NOMO-1 treated with DMSO at 0.1 percent for 48 hours (cell line): ENCODE results near the gene DDX10.
"Not testable (repeated sequence)": the region's sequence is repeated elsewhere in the genome, so short reads cannot be mapped to it uniquely, and the experiment has no call there.

Source experiments
- DNase-seq: peaks from one replicate; lab custom pipeline; 2025; ENCODE audit not compliant: unreplicated experiment; lab: John Stamatoyannopoulos, UW

The DDX10 gene

GRCh38 chr11:108713076-108713790 is 48.4 kb downstream of the DDX10 start:
- peak; percentile 30 for DNase-seq

GRCh38 chr11:108715239-108715638 is 50.4 kb downstream of the DDX10 start:
- no peak for DNase-seq

- no peak for DNase-seq
Observed at GRCh38 chr11:108718466-108718865, 53.6 kb downstream of the DDX10 start.

- no peak for DNase-seq
Observed at GRCh38 chr11:108724974-108725689, 60.3 kb downstream of the DDX10 start.

- DNase-seq, result no peak
Observed at GRCh38 chr11:108726077-108726800, 61.4 kb downstream of the DDX10 start.

- DNase-seq, result no peak
Observed at GRCh38 chr11:108727665-108728064, 62.8 kb downstream of the DDX10 start.

- no peak for DNase-seq
Observed at GRCh38 chr11:108729227-108729871, 64.5 kb downstream of the DDX10 start.

- no peak for DNase-seq
Observed at GRCh38 chr11:108732395-108732794, 67.5 kb downstream of the DDX10 start.

GRCh38 chr11:108733479-108734116 is 68.7 kb downstream of the DDX10 start:
- peak; percentile 96 for DNase-seq

GRCh38 chr11:108734283-108734682 is 69.4 kb downstream of the DDX10 start:
- DNase-seq, result no peak

- DNase-seq, result no peak
Observed at GRCh38 chr11:108734956-108735559, 70.2 kb downstream of the DDX10 start.

GRCh38 chr11:108740132-108740531 is 75.3 kb downstream of the DDX10 start:
- not testable (repeated sequence) for DNase-seq

- DNase-seq, result no peak
Observed at GRCh38 chr11:108743851-108744250, 79.0 kb downstream of the DDX10 start.

- DNase-seq, result no peak
Observed at GRCh38 chr11:108748968-108749367, 84.1 kb downstream of the DDX10 start.

GRCh38 chr11:108751444-108751843 is 86.6 kb downstream of the DDX10 start:
- peak; percentile 21 for DNase-seq

GRCh38 chr11:108752297-108752751 is 87.5 kb downstream of the DDX10 start:
- DNase-seq, result no peak

GRCh38 chr11:108754901-108755625 is 90.2 kb downstream of the DDX10 start:
- no peak for DNase-seq

- DNase-seq, result no peak
Observed at GRCh38 chr11:108757630-108758029, 92.8 kb downstream of the DDX10 start.

GRCh38 chr11:108758458-108758857 is 93.6 kb downstream of the DDX10 start:
- DNase-seq, result no peak
